GM19467 (cell line): ENCODE measurements around the gene LPIN1.

Experiments used
- ATAC-seq: cut with Tn5 transposase; IDR thresholded peaks from one replicate; pipeline ENCODE4 v1.9.1; 2021; ENCODE audit warnings: mild to moderate bottlenecking, moderate library complexity; ENCODE audit not compliant: unreplicated experiment

LPIN1 gene, protein sequence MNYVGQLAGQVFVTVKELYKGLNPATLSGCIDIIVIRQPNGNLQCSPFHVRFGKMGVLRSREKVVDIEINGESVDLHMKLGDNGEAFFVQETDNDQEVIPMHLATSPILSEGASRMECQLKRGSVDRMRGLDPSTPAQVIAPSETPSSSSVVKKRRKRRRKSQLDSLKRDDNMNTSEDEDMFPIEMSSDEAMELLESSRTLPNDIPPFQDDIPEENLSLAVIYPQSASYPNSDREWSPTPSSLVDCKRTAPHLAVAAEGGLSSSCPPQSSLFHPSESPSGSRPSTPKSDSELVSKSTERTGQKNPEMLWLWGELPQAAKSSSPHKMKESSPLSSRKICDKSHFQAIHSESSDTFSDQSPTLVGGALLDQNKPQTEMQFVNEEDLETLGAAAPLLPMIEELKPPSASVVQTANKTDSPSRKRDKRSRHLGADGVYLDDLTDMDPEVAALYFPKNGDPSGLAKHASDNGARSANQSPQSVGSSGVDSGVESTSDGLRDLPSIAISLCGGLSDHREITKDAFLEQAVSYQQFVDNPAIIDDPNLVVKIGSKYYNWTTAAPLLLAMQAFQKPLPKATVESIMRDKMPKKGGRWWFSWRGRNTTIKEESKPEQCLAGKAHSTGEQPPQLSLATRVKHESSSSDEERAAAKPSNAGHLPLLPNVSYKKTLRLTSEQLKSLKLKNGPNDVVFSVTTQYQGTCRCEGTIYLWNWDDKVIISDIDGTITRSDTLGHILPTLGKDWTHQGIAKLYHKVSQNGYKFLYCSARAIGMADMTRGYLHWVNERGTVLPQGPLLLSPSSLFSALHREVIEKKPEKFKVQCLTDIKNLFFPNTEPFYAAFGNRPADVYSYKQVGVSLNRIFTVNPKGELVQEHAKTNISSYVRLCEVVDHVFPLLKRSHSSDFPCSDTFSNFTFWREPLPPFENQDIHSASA

DNA sequence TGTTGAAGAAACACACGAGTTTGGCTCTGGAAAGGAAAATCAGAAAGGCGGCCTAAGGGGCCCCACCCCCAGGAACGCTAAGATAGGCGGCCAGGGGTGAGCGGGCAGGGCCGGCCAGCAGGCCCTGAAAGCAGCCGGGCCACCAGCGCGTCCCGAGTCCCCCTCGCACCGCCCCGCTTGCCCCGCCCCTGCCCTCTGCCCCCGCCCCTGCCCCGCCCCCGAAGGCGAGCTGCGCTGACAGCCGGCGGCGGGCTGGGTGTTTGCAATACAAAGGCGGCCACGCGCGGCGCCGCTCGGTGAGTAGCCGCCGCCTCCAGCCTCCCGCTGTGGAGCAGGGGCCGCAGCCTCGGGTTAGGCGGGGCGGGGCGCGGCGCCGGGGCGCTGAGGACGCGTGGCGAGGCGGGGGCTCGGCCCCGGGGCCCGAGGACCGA is at the start of gene LPIN1:
Gene LPIN1, plus strand, starts transcription at position 257 of the 431 bp plus-strand sequence. CDS start 18,910 bp downstream, outside the sequence.
- ATAC-seq = peak; percentile 47

DNA sequence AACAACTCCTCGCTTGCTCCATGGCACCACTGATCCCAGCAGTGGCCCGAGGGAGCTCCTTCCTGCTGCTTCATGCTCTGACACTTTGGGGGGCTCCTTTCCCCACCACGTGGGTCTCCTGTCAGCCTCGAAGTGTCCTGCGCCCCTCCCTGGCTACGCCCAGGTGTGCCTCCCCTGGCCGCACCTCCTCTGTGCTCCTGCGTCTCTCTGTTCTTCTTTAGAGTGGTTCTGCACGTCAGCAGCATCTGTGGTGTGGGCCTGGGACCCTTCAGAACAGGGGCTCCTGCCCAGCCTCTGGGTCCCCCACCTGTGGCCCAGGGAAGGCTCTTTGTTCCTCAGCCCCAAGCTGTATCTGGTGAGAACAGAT is 49.7 kb upstream of the LPIN1 start:
- ATAC-seq = no peak

DNA sequence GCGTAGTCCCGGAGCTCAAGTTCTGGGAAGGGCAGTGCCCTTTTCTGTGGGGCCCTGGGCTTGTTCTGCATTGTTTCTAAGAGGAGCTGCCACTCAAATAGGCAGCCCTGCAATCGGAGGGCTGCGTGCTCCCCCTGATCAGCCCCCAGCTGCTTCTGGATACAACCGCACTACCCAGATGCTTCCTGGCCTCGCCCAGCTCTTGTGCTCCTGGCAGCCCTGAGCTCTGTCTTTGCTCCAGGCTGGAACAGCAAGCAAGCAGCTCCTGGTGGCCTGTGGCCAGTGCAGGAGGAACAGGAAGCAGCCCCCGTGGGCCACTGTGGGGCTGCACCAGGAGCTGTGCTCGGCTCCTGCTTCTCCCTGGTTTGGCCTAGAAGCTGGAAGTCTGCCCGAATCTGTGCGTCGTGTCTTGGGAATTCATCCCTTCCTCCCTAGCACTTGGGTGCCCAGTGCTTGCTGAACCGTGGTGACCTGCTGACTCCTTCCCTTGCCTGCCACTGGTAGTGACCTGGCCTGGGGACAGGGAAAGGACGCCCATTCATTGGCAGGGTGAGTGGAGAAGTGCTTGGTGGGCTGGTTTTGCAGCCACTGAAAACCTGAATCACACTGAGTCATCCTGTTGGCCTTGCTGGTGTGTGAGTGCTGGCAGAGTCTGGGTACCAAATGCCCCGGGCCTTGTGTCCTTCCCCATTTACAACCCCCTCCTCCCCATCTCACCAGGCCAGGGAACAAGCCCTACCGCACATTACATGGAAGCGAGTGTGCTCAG is 49.1 kb upstream of the LPIN1 start:
- no peak for ATAC-seq

- ATAC-seq = no peak
Observed at GRCh38 chr2:11698009-11698922, 48.2 kb upstream of the LPIN1 start.

- no peak for ATAC-seq
Observed at GRCh38 chr2:11699686-11700670, 46.5 kb upstream of the LPIN1 start.

DNA sequence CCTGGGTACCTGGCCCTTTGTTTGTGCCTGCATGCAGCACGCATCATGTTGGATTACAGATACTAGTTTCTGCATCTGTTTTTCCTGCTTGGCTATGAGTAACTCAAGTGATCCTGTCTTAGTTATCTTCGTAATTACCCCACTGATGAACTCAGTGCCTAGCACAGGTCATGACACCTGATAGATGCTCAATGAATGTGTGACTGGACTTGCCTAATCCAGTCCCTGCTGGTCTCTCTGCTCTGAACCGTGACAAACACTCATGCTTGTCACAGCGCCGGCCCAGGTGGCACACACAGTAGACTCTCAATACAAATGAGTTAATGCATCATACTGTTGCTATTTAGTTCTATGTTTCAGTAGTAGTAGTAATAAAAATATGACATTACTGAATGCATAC is 45.2 kb upstream of the LPIN1 start:
- no peak for ATAC-seq

DNA sequence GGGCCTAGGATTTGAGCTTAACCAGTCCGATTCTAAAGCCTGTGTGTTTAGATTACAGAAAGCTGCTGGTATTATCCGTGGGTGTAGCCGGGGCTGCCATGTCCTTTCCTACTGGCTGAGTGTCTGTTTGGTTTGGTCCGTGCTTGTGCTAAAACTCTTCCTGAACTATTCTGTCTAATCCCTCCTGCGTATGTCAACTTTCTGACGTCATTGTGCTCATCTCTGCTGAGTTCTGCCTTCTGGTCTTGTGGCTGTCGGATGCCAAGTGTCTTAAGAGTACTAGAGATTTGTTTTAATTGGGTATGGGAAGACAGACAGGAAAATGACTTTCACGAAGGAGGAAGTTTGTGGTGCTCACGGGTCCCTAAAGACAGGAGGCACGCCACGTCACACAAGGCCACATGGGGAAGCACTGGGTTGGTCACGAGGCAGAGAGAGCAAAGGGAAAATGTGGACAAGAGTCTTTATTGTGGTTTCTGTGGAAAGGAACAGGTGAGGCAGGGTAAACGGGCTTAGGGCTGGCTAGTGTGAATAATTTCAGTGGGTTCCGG is 44.6 kb upstream of the LPIN1 start:
- no peak for ATAC-seq

DNA sequence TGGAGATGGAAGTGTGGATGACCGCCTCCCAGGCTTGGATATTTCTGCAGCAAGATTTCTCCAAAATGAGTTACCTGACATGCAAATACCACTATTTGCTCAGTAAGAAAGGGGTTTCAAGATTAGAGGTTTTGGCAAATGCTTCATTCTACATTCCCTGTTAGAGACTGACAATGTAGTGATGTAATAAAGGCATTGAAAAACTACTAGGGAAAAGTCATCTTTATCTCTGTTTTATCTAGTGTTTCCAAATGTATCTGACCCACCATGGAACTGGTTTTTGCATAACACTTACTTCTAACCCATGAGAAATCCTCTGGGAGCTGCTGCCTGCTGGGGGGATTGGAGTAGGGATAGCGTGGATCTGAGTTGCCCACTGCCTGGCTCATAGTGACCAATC is 43.5 kb upstream of the LPIN1 start:
- ATAC-seq = no peak

DNA sequence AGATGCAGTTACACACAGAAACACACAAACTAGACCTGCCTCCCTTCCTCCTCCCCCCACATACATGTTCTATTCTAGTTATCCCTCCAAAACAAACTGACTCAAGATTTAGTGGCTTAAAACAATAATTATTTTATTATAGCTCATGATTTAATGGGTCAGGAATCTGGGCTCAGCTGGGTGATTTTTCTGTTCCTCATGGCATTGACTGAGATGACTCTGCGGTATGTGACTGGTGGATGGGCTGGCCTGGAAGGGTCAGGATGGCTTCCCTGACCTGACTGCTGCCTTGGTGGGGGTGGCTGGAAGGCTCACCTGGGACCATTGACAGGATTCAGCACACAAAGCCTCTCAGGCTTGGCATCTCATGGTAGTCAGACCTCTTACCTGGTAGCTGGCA is 42.7 kb upstream of the LPIN1 start:
- no peak for ATAC-seq

- no peak for ATAC-seq
Observed at GRCh38 chr2:11705063-11705462, 41.4 kb upstream of the LPIN1 start.

DNA sequence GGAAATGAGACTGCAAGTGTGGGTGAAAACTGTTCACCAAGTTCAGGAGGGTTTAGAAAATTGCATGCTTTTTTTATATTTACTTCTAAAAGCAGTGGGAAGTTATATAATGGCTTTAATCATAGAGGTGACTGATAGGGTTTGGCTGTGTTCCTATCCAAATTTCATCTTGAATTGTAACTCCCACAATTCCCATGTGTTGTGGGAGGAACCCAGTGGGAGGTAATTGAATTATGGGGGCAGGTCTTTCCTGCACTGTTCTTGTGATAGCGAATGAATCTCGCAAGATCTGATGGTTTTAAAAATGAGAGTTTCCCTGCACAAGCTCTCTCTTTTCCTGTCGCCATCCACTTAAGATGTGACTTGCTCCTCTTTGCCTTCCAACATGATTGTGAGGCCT is 40.7 kb upstream of the LPIN1 start:
- no peak for ATAC-seq

GRCh38 chr2:11708106-11708505 is 38.3 kb upstream of the LPIN1 start:
- no peak for ATAC-seq

DNA sequence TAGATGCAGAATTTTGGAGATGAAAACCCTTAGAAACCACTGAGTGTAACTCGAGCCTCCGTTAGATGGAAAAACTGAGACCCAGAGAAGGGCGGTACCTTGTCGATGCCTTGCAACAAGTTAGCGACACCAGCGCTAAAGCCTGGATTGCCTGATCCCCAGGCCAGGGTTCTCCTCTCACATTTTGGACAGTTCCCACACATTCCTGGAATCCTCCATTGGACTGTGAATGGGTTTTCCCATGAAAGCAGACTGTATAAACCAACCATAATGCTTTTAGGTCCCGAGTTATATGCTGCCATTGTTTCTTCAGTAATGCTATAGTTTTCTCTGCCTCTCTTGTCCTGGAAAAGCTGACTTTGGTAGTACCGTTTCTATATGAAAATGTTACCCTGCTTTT is 37.1 kb upstream of the LPIN1 start:
- no peak for ATAC-seq

GRCh38 chr2:11710210-11710609 is 36.2 kb upstream of the LPIN1 start:
- no peak for ATAC-seq

GRCh38 chr2:11710632-11711353 is 35.6 kb upstream of the LPIN1 start:
- ATAC-seq = no peak

GRCh38 chr2:11711354-11711716 is 35.1 kb upstream of the LPIN1 start:
- ATAC-seq = no peak

DNA sequence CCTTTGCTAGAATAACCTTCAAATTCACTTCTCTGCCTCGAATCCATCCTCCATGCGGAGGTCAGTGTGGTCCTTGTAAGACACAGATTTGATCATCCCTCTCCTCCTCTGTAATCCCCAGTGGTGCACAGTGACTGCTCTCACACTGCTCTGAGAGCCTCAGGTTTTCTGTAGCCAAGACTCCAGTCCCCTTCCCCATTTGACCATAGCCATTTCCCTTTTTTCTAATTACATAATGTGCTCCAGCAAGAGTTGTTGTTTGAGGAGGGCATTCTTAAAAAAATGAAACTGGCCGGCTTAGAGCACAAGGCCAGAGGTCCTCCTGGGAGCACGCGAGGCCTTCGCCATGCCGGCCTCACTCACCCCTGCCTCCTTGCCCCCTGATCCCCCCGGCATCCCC is 34.7 kb upstream of the LPIN1 start:
- no peak for ATAC-seq

GRCh38 chr2:11712866-11713265 is 33.6 kb upstream of the LPIN1 start:
- ATAC-seq = no peak
